Stimulated activated CD4-positive, alpha-beta T cell treated with anti-CD3 and anti-CD28 coated beads, TNF-alpha, amount 100 ng/mL, for 4 hours (primary cell): Measurements from ENCODE around the gene PDCD1.
"Not testable (repeated sequence)": the region's sequence is repeated elsewhere in the genome, so short reads cannot be mapped to it uniquely, and the experiment has no call there.

Source experiments
- DNase-seq, 3 experiments: peaks; one replicate each; pipeline ENCODE4 v3.0.0-alpha.2; 2020; ENCODE audit warnings: low read depth in 3 of 3

PDCD1 gene

GRCh38 chr2:241814393-241814642 is 44.4 kb downstream of the PDCD1 start:
- no peak for DNase-seq

- DNase-seq: no peak
These were observed 44.9 kb downstream of the PDCD1 start for GRCh38 chr2:241813644-241814392.

- no peak for DNase-seq
These were observed 45.7 kb downstream of the PDCD1 start for GRCh38 chr2:241812730-241813643.

GRCh38 chr2:241811952-241812729 is 46.6 kb downstream of the PDCD1 start:
- no peak for DNase-seq

GRCh38 chr2:241811201-241811951 is 47.3 kb downstream of the PDCD1 start:
- no peak for DNase-seq

- no peak for DNase-seq
These were observed 48.1 kb downstream of the PDCD1 start for GRCh38 chr2:241810307-241811200.

GRCh38 chr2:241809383-241810306 is 49.0 kb downstream of the PDCD1 start:
- no peak for DNase-seq

GRCh38 chr2:241808721-241809382 is 49.8 kb downstream of the PDCD1 start, which contains the start of gene NEU4:
TSS of gene NEU4 (plus strand) at chr2:241809193. CDS start at chr2:241814485, 5,292 bp downstream.
- DNase-seq: no peak

- DNase-seq: no peak
These were observed 50.5 kb downstream of the PDCD1 start for GRCh38 chr2:241808051-241808720.

- DNase-seq: not testable (repeated sequence)
These were observed 52.5 kb downstream of the PDCD1 start for GRCh38 chr2:241806217-241806616.

GRCh38 chr2:241804326-241805229 is 54.1 kb downstream of the PDCD1 start:
- no peak for DNase-seq

- DNase-seq: peak in 1 of 3 experiments; percentile 36
These were observed 55.0 kb downstream of the PDCD1 start for GRCh38 chr2:241803387-241804325.

- no peak for DNase-seq
These were observed 56.0 kb downstream of the PDCD1 start for GRCh38 chr2:241802421-241803318.

GRCh38 chr2:241801611-241802420 is 56.9 kb downstream of the PDCD1 start:
- DNase-seq: no peak
